Neutrophil (primary cell): ENCODE measurements around the gene VWA7.

Experiments
- H3K27ac ChIP-seq: fragments of 200-600 bp; sonication (generic); 2 replicates; pipeline ENCODE4 v1.5.1; 2016; ENCODE audit warnings: mild to moderate bottlenecking, moderate library complexity
- H3K27me3 ChIP-seq: fragments of 200-600 bp; sonication (generic); 2 replicates; pipeline ENCODE4 v1.6.0; 2016; ENCODE audit warnings: mild to moderate bottlenecking
- H3K36me3 ChIP-seq: fragments of 200-600 bp; sonication (generic); 2 replicates; pipeline ENCODE4 v1.5.1; 2017
- H3K4me1 ChIP-seq, 2 experiments: fragments of 200-600 bp in 1 of 2; sonication (generic) in 1 of 2; 1 replicate in 1 of 2; 2 replicates in 1 of 2; pipeline versions ENCODE4 v1.5.1 to v1.6.1; 2013 to 2016; ENCODE audit warnings: low read depth in 1 of 2, low read length in 1 of 2, mild to moderate bottlenecking in 1 of 2, moderate library complexity in 1 of 2; ENCODE audit not compliant: control insufficient read depth in 1 of 2, insufficient read depth in 1 of 2
- H3K4me3 ChIP-seq, 2 experiments: fragments of 200-600 bp in 1 of 2; sonication (generic) in 1 of 2; 1 replicate in 1 of 2; 2 replicates in 1 of 2; pipeline ENCODE4 v1.5.1; 2013 to 2016; ENCODE audit warnings: low read depth in 1 of 2, low read length in 1 of 2, mild to moderate bottlenecking in 1 of 2, moderate library complexity in 1 of 2
- H3K9me3 ChIP-seq: fragments of 200-600 bp; sonication (generic); 2 replicates; pipeline ENCODE4 v1.5.1; 2016
- TF ChIP-seq, protein P1 (sequence below): fragments of 200-600 bp; sonication (generic); IDR thresholded peaks from 2 replicates; pipeline ENCODE4 v1.5.1; 2016; ENCODE audit warnings: antibody characterized with exemption

Gene VWA7

DNA sequence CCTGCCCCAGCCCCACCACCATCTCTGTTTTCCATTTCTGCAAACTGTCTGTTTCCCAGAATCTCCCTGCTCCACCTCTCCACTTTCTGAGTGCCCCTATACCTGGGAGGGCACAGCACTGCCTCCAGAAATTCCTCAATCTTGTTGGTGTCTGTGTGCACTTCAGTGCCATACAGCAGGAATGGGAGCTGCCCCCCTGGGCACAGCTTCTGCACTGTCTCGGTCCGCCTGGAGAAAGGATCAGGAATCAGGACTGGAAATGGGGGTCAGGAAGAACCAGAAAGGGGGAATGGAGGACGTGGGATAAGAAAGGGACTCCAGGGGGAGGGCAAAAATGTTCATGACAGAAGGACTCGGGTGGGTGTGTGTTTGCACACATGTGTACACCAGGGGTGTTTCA lies 43.4 kb downstream of the VWA7 start:
- Histone ChIP-seq H3K27me3 (no peaks in the 10 kb centered on the region), H3K4me3 (peak overlapping the region; percentile 88 to 98), H3K36me3 (peaks cover 45% of the 10 kb centered on the region), H3K27ac (peak overlapping the region; percentile 96), H3K9me3 (no peaks in the 10 kb centered on the region), H3K4me1 (peaks cover 75 to 78% of the 10 kb centered on the region in 2 experiments)
- TF ChIP-seq, protein P1, sequence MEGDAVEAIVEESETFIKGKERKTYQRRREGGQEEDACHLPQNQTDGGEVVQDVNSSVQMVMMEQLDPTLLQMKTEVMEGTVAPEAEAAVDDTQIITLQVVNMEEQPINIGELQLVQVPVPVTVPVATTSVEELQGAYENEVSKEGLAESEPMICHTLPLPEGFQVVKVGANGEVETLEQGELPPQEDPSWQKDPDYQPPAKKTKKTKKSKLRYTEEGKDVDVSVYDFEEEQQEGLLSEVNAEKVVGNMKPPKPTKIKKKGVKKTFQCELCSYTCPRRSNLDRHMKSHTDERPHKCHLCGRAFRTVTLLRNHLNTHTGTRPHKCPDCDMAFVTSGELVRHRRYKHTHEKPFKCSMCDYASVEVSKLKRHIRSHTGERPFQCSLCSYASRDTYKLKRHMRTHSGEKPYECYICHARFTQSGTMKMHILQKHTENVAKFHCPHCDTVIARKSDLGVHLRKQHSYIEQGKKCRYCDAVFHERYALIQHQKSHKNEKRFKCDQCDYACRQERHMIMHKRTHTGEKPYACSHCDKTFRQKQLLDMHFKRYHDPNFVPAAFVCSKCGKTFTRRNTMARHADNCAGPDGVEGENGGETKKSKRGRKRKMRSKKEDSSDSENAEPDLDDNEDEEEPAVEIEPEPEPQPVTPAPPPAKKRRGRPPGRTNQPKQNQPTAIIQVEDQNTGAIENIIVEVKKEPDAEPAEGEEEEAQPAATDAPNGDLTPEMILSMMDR, result no peak

DNA sequence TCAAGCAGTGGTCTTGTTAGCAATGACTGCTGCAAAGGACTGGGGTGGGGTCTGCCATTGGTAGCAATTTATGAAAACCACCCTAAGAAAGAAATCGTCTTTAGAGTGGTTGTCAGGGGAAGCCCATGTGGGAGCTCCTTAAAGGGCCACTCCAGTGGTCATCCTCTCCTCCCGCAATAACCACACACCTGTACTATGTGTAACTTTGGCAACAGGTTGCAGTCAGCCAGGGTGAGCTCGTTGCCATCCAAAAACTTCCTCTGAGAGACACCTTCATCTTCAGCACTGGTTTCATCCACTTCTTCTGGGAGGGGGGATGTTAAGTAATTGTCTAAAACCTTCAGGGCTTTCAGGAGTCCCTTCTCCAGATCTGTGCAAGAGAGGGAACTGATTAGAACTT lies 45.1 kb downstream of the VWA7 start:
- Histone ChIP-seq H3K4me3 (peak overlapping the region in 1 of 2 experiments; percentile 23), H3K36me3 (peaks cover 48% of the 10 kb centered on the region), H3K4me1 (peaks cover 75 to 78% of the 10 kb centered on the region in 2 experiments), H3K27ac (peak overlapping the region; percentile 96), H3K27me3 (no peaks in the 10 kb centered on the region), H3K9me3 (no peaks in the 10 kb centered on the region)
- TF ChIP-seq, protein P1, result no peak

GRCh38 chr6:31730631-31731086 lies 46.5 kb downstream of the VWA7 start:
- H3K4me3 ChIP-seq, result peak overlapping the region; percentile 89 to 91
- H3K27me3 ChIP-seq, result no peaks in the 10 kb centered on the region
- TF ChIP-seq, protein P1, result no peak
- peaks cover 60% of the 10 kb centered on the region for H3K36me3 ChIP-seq
- H3K27ac ChIP-seq, result peak overlapping the region; percentile 96
- H3K4me1 ChIP-seq, result peaks cover 83 to 88% of the 10 kb centered on the region in 2 experiments
- no peaks in the 10 kb centered on the region for H3K9me3 ChIP-seq

GRCh38 chr6:31729979-31730630 lies 47.0 kb downstream of the VWA7 start:
- no peaks in the 10 kb centered on the region for H3K9me3 ChIP-seq
- TF ChIP-seq, protein P1, result peak; percentile 20
- peaks cover 60% of the 10 kb centered on the region for H3K36me3 ChIP-seq
- H3K4me1 ChIP-seq, result peaks cover 85 to 88% of the 10 kb centered on the region in 2 experiments
- no peaks in the 10 kb centered on the region for H3K27me3 ChIP-seq
- peak overlapping the region; percentile 89 to 91 for H3K4me3 ChIP-seq
- H3K27ac ChIP-seq, result peak overlapping the region; percentile 96

- peaks cover 60% of the 10 kb centered on the region for H3K36me3 ChIP-seq
Observed at GRCh38 chr6:31729515-31729978, 47.6 kb downstream of the VWA7 start.

More at GRCh38 chr6:31729515-31729978, 47.6 kb downstream of the VWA7 start:
- Histone ChIP-seq H3K27me3 (no peaks in the 10 kb centered on the region), H3K4me1 (peaks cover 84 to 88% of the 10 kb centered on the region in 2 experiments), H3K4me3 (peak overlapping the region; percentile 89 to 91), H3K27ac (peak overlapping the region; percentile 96), H3K9me3 (no peaks in the 10 kb centered on the region)
- TF ChIP-seq, protein P1, result no peak
